ENCODE results near the gene IRF9.

DNA sequence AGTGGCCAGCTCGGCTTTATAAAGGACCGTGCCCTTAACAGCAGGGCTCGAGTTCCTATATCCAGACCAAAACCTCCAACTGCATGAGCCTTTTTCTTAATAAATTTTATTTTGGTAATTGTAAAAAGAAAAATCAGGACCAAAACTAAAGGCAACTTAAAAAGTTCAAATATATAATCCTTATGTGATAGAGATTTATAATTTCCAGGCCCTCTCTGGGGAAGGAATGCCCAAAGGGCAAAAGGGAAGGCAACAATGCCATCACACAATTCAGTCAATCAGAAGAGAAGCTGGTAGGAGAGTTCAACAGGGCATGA, 28.0 kb downstream of the IRF9 start:
- no peak for TF ChIP-seq POLR2AphosphoS5 (IDR thresholded peaks at IDR 0.05; ENCODE audit: low read depth)
- TF ChIP-seq, protein P1, sequence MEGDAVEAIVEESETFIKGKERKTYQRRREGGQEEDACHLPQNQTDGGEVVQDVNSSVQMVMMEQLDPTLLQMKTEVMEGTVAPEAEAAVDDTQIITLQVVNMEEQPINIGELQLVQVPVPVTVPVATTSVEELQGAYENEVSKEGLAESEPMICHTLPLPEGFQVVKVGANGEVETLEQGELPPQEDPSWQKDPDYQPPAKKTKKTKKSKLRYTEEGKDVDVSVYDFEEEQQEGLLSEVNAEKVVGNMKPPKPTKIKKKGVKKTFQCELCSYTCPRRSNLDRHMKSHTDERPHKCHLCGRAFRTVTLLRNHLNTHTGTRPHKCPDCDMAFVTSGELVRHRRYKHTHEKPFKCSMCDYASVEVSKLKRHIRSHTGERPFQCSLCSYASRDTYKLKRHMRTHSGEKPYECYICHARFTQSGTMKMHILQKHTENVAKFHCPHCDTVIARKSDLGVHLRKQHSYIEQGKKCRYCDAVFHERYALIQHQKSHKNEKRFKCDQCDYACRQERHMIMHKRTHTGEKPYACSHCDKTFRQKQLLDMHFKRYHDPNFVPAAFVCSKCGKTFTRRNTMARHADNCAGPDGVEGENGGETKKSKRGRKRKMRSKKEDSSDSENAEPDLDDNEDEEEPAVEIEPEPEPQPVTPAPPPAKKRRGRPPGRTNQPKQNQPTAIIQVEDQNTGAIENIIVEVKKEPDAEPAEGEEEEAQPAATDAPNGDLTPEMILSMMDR (IDR thresholded peaks at IDR 0.05; ENCODE audit: insufficient read depth, low read length), result no peak

Data from HL-60 (cell line).